ENCODE data around the gene CAPRIN1. TPM values are rescaled to one million over a fixed set of nuclear protein-coding genes. Genes with fewer than 3 reads are reported as not detected.

CAPRIN1 gene
- total and polyA plus RNA-seq, 10 of the 15 experiments (the other 5 are each of a cell fraction or from before 2014, with no cell fraction given), result 50.4 to 228 (median 191) TPM

DNA sequence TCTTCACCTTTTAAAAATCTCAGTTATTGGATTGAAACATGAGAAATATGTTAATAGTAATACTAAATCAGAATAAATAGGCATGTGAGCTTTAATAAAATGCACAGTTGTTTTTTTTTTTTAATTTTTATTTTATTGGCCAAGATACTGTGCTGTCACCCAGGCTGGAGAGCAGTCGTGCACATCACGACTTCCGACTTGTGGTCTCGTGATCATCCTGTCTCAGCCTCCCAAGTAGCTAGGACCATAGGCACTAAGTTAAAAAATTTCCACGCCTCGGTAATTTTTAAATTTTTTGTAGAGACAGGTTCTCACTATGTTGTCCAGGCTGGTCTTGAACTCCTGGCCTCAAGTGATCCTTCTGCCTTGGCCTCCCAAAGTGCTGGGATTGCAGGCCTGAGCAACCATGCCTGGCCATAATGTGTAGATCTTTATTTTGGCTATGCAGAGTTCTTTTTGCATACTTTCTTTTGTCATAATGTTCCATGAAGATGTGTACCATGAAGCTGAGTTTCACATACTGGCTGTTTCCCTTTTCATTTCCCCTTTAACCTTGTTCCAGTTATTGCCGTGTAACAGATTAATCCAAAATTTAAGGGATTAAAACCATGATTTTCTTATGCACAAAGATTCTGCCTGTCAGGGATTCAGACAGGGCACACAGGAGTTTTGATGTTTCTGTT lies 16.0 kb downstream of the CAPRIN1 start:
- CTCF ChIA-PET, result interaction anchor here (0.9 to 1.4 kb wide), 3 partner anchors 9 to 69 kb away, joined by 3 to 6 read pairs (median 3); no protein-coding TSS in a partner anchor
- H3K27me3 ChIP-seq (replicated peaks in 1 of 2; ENCODE audit: control insufficient read depth in 2 of 2, insufficient read depth in 2 of 2, low read length in 1 of 2), result no peaks in the 10 kb centered on the region
- H3K9me3 ChIP-seq (replicated peaks; ENCODE audit: control insufficient read depth, insufficient read depth, low read length), result no peaks in the 10 kb centered on the region
- DNase-seq (ENCODE audit: low read depth, low spot score), result no peak
- no peak overlapping the region for H3K4me3 ChIP-seq
- intact Hi-C loops (cut with micrococcal nuclease; ENCODE audit: unreplicated experiment) (loop anchor here (2.0 to 5.0 kb wide), 2 partner anchors 15 to 70 kb away; no protein-coding TSS in a partner anchor), in situ Hi-C loops (cut with MboI) (no loop called here)
- H3K27ac ChIP-seq (ENCODE audit: control insufficient read depth, insufficient read depth), result peak overlapping the region; percentile 45
- RAD21 ChIA-PET (ENCODE audit: unreplicated experiment), result interaction anchor here (0.7 to 1.2 kb wide), 4 partner anchors 9 to 14 kb away, joined by 3 read pairs; no protein-coding TSS in a partner anchor
- H3K79me2 ChIP-seq (ENCODE audit: control insufficient read depth, insufficient read depth, low read length), result peaks cover 91% of the 10 kb centered on the region
- SMC1A ChIA-PET (ENCODE audit: uncharacterized antibody, unreplicated experiment), result interaction anchor here (0.6 to 2.4 kb wide), 7 partner anchors 8 to 1488 kb away, joined by 3 to 9 read pairs (median 5); partner anchors contain the start of gene NAT10
- TF ChIP-seq BHLHE40 (IDR thresholded peaks at IDR 0.05; ENCODE audit: borderline replicate concordance in 1 of 2, low read depth in 2 of 2, low read length in 1 of 2) (peak; percentile 24 to 34; a peak in 1 of 4 replicates), ZBED1 (IDR thresholded peaks at IDR 0.05; ENCODE audit: borderline replicate concordance) (peak; percentile 24; the same call in 1 of the 2 replicates), NR2C1 (IDR thresholded peaks at IDR 0.05) (no peak), NFIC (IDR thresholded peaks at IDR 0.05; ENCODE audit: low read depth, low read length) (0 out of 2 replicates have a peak, but pooled peaks have one; percentile 19), STAT1 (conservative IDR thresholded peaks at IDR 0.05) (no peak)
- no peak overlapping the region for H2AFZ ChIP-seq (ENCODE audit: control insufficient read depth, low read depth, low read length)
- peak; percentile 73 for ATAC-seq
- no peak overlapping the region for H3K9ac ChIP-seq (ENCODE audit: control insufficient read depth, insufficient read depth, low read length)
- 0% methylated on average over 7 of the region's 7 CpGs for WGBS (ENCODE audit: insufficient coverage, insufficient replicate concordance, low lambda C conversion rate, missing lambda C conversion rate)
- no peak for FAIRE-seq
- peaks cover under 1 to 26% of the 10 kb centered on the region in 2 experiments for H3K36me3 ChIP-seq (ENCODE audit: control insufficient read depth in 2 of 2, insufficient read depth in 2 of 2, low read length in 1 of 2)
- peak overlapping the region; percentile 54 for H3K4me2 ChIP-seq (ENCODE audit: control insufficient read depth, insufficient read depth)
- POLR2A ChIA-PET, result interaction anchor here (0.7 to 1.3 kb wide), 2 partner anchors 16 to 800 kb away, joined by 3 to 5 read pairs; no protein-coding TSS in a partner anchor
- BruUV-seq (replicated peaks), result no TSS peak
- no peaks in the 10 kb centered on the region for H4K20me1 ChIP-seq (ENCODE audit: control insufficient read depth, insufficient read depth)
- H3K4me1 ChIP-seq (ENCODE audit: control insufficient read depth, insufficient read depth, low read length), result peaks cover 31% of the 10 kb centered on the region

Data from GM12878 (cell line).